Body of pancreas (tissue), 4 donors: ENCODE results near the gene EZH1.

Experiments used
- POLR2A ChIP-seq, 3 donors: fragments of 450-650 bp; IDR thresholded peaks; one replicate each; pipeline ENCODE4 v1.6.1; 2016; ENCODE audit warnings: antibody characterized with exemption in 3 of 3, mild to moderate bottlenecking in 2 of 3
- TF ChIP-seq, protein P1 (sequence below), 7 experiments: fragments of 450-650 bp in 4 of 7; fragments of 200-600 bp in 3 of 7; sonication (generic) in 3 of 7; IDR thresholded peaks; one replicate each; pipeline ENCODE4 v1.5.1; 2016 to 2019; ENCODE audit warnings: antibody characterized with exemption in 7 of 7

DNA sequence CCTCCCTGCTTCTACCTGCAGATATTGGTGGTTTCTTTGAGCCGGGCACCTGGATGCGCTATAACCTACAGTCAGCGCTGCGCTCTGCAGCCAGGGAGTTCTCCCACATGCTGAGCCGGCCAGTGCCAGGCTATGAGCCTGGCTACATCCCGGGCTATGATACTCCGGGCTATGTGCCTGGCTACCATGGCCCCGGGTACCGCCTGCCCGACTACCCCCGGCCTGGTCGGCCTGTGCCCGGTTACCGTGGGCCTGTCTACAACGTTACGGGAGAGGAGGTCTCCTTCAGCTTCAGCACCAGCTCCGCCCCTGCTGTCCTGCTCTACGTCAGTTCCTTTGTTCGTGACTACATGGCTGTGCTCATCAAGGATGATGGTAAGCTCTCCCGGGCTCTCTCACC lies 49.3 kb downstream of the EZH1 start:
- TF ChIP-seq, protein P1, sequence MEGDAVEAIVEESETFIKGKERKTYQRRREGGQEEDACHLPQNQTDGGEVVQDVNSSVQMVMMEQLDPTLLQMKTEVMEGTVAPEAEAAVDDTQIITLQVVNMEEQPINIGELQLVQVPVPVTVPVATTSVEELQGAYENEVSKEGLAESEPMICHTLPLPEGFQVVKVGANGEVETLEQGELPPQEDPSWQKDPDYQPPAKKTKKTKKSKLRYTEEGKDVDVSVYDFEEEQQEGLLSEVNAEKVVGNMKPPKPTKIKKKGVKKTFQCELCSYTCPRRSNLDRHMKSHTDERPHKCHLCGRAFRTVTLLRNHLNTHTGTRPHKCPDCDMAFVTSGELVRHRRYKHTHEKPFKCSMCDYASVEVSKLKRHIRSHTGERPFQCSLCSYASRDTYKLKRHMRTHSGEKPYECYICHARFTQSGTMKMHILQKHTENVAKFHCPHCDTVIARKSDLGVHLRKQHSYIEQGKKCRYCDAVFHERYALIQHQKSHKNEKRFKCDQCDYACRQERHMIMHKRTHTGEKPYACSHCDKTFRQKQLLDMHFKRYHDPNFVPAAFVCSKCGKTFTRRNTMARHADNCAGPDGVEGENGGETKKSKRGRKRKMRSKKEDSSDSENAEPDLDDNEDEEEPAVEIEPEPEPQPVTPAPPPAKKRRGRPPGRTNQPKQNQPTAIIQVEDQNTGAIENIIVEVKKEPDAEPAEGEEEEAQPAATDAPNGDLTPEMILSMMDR (IDR thresholded peaks at IDR 0.05): no peak
- TF ChIP-seq POLR2A (IDR thresholded peaks at IDR 0.05): no peak
